CD14-positive monocyte (primary cell): ENCODE results near the gene BMS1. TPM values are rescaled to one million over a fixed set of nuclear protein-coding genes. Genes with fewer than 3 reads are reported as not detected.

Experiments used
- DNase-seq, 3 donors: peaks; one replicate each; pipeline ENCODE4 v3.0.0-alpha.2; 2011 to 2022
- H2AFZ ChIP-seq: 2 replicates; pipeline ENCODE4 v1.6.0; 2012; ENCODE audit warnings: mild to moderate bottlenecking, low read depth, low read length, inconsistent platforms; ENCODE audit not compliant: insufficient read depth, poor library complexity, severe bottlenecking
- H3K27ac ChIP-seq, 2 donors: 1 replicate in 1 of 2; 2 replicates in 1 of 2; pipeline ENCODE4 v1.5.1; 2012 to 2013; ENCODE audit warnings: low read length in 2 of 2, control low read depth in 1 of 2, inconsistent platforms in 1 of 2, low read depth in 1 of 2, mild to moderate bottlenecking in 1 of 2
- H3K27me3 ChIP-seq, 2 donors: one replicate each; pipeline versions ENCODE4 v1.6.0 to v1.6.1; 2011 to 2013; ENCODE audit warnings: low read length in 2 of 2; ENCODE audit not compliant: control insufficient read depth in 2 of 2, insufficient read depth in 2 of 2
- H3K36me3 ChIP-seq, 2 donors: replicated peaks in 1 of 2; 1 replicate in 1 of 2; 2 replicates in 1 of 2; pipeline versions ENCODE4 v1.5.1 to v1.6.1; 2012 to 2013; ENCODE audit warnings: low read length in 2 of 2, control low read depth in 1 of 2, inconsistent platforms in 1 of 2, mild to moderate bottlenecking in 1 of 2; ENCODE audit not compliant: insufficient read depth in 2 of 2, control insufficient read depth in 1 of 2
- H3K4me1 ChIP-seq, 2 donors: 1 replicate in 1 of 2; 2 replicates in 1 of 2; pipeline versions ENCODE4 v1.5.1 to v1.6.1; 2012 to 2013; ENCODE audit warnings: low read length in 2 of 2, control low read depth in 1 of 2, inconsistent platforms in 1 of 2, mild to moderate bottlenecking in 1 of 2, moderate library complexity in 1 of 2; ENCODE audit not compliant: insufficient read depth in 2 of 2, control insufficient read depth in 1 of 2
- H3K4me2 ChIP-seq: replicated peaks from 2 replicates; pipeline ENCODE3; 2012; ENCODE audit warnings: low read length, moderate library complexity, mild to moderate bottlenecking; ENCODE audit not compliant: poor library complexity, severe bottlenecking; ENCODE audit errors: extremely low read depth
- H3K4me3 ChIP-seq, 3 experiments: fragments of 200-600 bp in 1 of 3; sonication (generic) in 1 of 3; replicated peaks in 1 of 3; 1 replicate in 2 of 3; 2 replicates in 1 of 3; pipeline ENCODE4 v1.5.1; 2011 to 2013; ENCODE audit warnings: low read length in 3 of 3, mild to moderate bottlenecking in 3 of 3, control low read depth in 2 of 3, low read depth in 2 of 3, inconsistent platforms in 1 of 3, moderate library complexity in 1 of 3
- H3K79me2 ChIP-seq: 2 replicates; pipeline ENCODE4 v1.6.0; 2012; ENCODE audit warnings: mild to moderate bottlenecking, control low read depth, inconsistent platforms, low read length, moderate library complexity; ENCODE audit not compliant: insufficient read depth
- H3K9ac ChIP-seq: 2 replicates; pipeline ENCODE4 v1.6.0; 2017; ENCODE audit warnings: low read length, mild to moderate bottlenecking; ENCODE audit not compliant: insufficient read depth, poor library complexity, severe bottlenecking
- H3K9me3 ChIP-seq, 2 donors: replicated peaks in 1 of 2; 1 replicate in 1 of 2; 2 replicates in 1 of 2; pipeline versions ENCODE4 v1.5.1 to v1.6.1; 2012 to 2013; ENCODE audit warnings: low read length in 2 of 2, control low read depth in 1 of 2; ENCODE audit not compliant: control insufficient read depth in 1 of 2, insufficient read depth in 1 of 2
- H4K20me1 ChIP-seq: 2 replicates; pipeline ENCODE4 v1.6.0; 2012; ENCODE audit warnings: mild to moderate bottlenecking, low read length, control low read depth, moderate library complexity; ENCODE audit not compliant: insufficient read depth
- H3K27ac Mint-ChIP-seq, 7 donors: one replicate each; pipeline ENCODE4 v1.8.0; 2020; ENCODE audit warnings: mild to moderate bottlenecking in 7 of 7, mixed read lengths in 7 of 7, moderate library complexity in 6 of 7, inconsistent platforms in 2 of 7
- H3K27me3 Mint-ChIP-seq, 3 donors: one replicate each; pipeline ENCODE4 v1.8.0; 2021 to 2022; ENCODE audit warnings: low read depth in 3 of 3, mild to moderate bottlenecking in 3 of 3, mixed read lengths in 3 of 3, moderate library complexity in 3 of 3, inconsistent platforms in 1 of 3
- H3K36me3 Mint-ChIP-seq, 2 donors: one replicate each; pipeline ENCODE4 v1.8.0; 2020; ENCODE audit warnings: mixed read lengths in 2 of 2, inconsistent platforms in 1 of 2, mild to moderate bottlenecking in 1 of 2
- H3K4me1 Mint-ChIP-seq: one replicate; pipeline ENCODE4 v1.8.0; 2020; ENCODE audit warnings: mild to moderate bottlenecking, mixed read lengths
- H3K4me3 Mint-ChIP-seq, 2 donors: one replicate each; pipeline ENCODE4 v1.8.0; 2020; ENCODE audit warnings: mild to moderate bottlenecking in 2 of 2, mixed read lengths in 2 of 2, moderate library complexity in 1 of 2
- H3K9me3 Mint-ChIP-seq, 7 donors: one replicate each; pipeline ENCODE4 v1.8.0; 2020 to 2022; ENCODE audit warnings: mixed read lengths in 7 of 7, mild to moderate bottlenecking in 6 of 7, moderate library complexity in 6 of 7, inconsistent platforms in 2 of 7
- WGBS: methylation state at CpG from one replicate; pipeline ENCODE4 v1.1.5; 2013; ENCODE audit warnings: missing lambda C conversion rate; ENCODE audit not compliant: insufficient coverage; 5-methylcytosine and 5-hydroxymethylcytosine counted together
- intact Hi-C, 2 donors: fragments of 100-400 bp; cut with micrococcal nuclease; formaldehyde crosslinking; loops; one replicate each; pipeline versions ENCODE4 v1.15.0 to v1.15.1; 2023
- polyA plus RNA-seq, 3 donors: library from polyadenylated mRNA; depleted of rRNA in 1 of 3; unstranded in 2 of 3; stranded (reverse) in 1 of 3; fragments of 300-500 nt in 2 of 3; fragments of >200 nt in 1 of 3; fragmentation: Illumina TruSeq in 2 of 3; gene quantifications; 1 replicate in 2 of 3; 2 replicates in 1 of 3; pipeline ENCODE4 v1.2.3, GENCODE V29; 2012 to 2021
- TF ChIP-seq, protein P1 (sequence below): fragments of 200-600 bp; IDR thresholded peaks from one replicate; pipeline ENCODE4 v1.8.0; 2022; ENCODE audit warnings: antibody characterized with exemption, mild to moderate bottlenecking

BMS1 gene
- polyA plus RNA-seq, 3 donors: 2.4 to 4.6 (median 2.9) TPM

DNA sequence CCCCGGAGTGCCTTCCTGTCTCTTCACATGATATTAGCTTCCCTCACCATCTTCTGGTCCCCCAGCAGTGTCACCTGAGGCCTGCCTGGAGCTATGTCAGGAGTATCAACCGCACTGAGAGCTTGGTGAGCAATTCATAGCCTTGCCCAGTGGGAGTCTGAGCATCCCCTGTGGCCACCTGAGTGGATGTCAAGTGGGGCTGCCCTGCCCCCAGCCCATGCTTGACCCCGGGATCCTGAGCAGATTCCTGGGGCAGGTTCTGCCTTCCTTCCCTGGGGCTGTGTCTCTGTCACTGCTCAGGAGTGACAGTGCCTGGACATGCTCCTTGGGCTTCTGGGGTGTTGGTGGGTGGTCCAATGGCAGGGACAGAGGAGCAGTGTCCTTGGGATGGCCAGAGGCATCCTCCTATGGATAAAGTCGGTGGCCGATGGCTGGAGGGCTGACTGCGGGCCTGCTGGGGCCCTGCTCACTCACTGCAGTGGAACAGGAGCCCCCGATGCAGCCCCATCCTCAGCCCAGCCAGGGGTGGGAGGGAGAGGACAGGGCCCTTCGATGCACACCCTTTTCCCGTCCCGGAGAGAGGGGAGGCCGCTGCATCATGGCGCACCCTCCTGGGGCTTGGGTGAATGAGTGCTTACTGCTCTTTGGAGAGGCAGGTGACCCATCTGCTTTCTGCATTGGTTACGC lies 95.7 kb downstream of the BMS1 start:
- peaks cover 14 to 24% (median 22%) of the 10 kb centered on the region in 7 donors for H3K9me3 Mint-ChIP-seq
- Histone ChIP-seq H3K9me3 (peaks cover 13 to 19% of the 10 kb centered on the region in 2 donors), H3K4me1 (no peaks in the 10 kb centered on the region), H2AFZ (no peak overlapping the region), H3K79me2 (no peaks in the 10 kb centered on the region), H4K20me1 (no peaks in the 10 kb centered on the region), H3K27me3 (no peaks in the 10 kb centered on the region), H3K36me3 (no peaks in the 10 kb centered on the region), H3K4me2 (no peak overlapping the region), H3K9ac (no peak overlapping the region), H3K27ac (no peak overlapping the region), H3K4me3 (no peak overlapping the region)
- 96% methylated on average over 12 of the region's 13 CpGs for WGBS
- H3K4me3 Mint-ChIP-seq: no peak overlapping the region
- no peak overlapping the region for H3K27ac Mint-ChIP-seq
- TF ChIP-seq, protein P1, sequence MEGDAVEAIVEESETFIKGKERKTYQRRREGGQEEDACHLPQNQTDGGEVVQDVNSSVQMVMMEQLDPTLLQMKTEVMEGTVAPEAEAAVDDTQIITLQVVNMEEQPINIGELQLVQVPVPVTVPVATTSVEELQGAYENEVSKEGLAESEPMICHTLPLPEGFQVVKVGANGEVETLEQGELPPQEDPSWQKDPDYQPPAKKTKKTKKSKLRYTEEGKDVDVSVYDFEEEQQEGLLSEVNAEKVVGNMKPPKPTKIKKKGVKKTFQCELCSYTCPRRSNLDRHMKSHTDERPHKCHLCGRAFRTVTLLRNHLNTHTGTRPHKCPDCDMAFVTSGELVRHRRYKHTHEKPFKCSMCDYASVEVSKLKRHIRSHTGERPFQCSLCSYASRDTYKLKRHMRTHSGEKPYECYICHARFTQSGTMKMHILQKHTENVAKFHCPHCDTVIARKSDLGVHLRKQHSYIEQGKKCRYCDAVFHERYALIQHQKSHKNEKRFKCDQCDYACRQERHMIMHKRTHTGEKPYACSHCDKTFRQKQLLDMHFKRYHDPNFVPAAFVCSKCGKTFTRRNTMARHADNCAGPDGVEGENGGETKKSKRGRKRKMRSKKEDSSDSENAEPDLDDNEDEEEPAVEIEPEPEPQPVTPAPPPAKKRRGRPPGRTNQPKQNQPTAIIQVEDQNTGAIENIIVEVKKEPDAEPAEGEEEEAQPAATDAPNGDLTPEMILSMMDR: no peak
- peaks cover 4 to 10% (median 7%) of the 10 kb centered on the region in 3 donors for H3K27me3 Mint-ChIP-seq
- no peak for DNase-seq
- intact Hi-C loops: no loop called here
- H3K4me1 Mint-ChIP-seq: no peaks in the 10 kb centered on the region
- H3K36me3 Mint-ChIP-seq: peaks cover 0 to 2% of the 10 kb centered on the region in 2 donors

DNA sequence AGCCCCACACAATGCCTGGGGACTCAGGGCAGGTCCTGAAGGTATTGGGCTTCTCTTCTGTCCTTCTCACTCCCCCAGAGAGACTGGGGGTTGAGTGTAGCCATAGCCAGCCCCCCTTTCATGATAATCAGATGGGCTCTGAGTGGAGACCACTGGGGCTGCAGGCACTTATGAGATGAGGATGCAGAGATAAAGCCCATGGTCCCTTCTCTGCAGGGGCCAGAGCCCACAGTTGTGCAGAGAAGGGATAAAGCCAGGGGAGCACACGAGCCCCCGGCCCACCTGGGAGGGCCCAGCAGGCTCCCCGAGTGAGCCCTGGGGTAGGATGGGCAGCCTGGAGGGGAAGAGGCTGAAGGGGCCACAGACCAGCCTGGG lies 96.2 kb downstream of the BMS1 start:
- Histone ChIP-seq H3K4me2 (no peak overlapping the region), H3K4me3 (no peak overlapping the region), H4K20me1 (no peaks in the 10 kb centered on the region), H3K9ac (no peak overlapping the region), H3K9me3 (peaks cover 16 to 19% of the 10 kb centered on the region in 2 donors), H3K4me1 (no peaks in the 10 kb centered on the region), H3K36me3 (no peaks in the 10 kb centered on the region), H2AFZ (no peak overlapping the region), H3K27me3 (no peaks in the 10 kb centered on the region), H3K27ac (no peak overlapping the region), H3K79me2 (no peaks in the 10 kb centered on the region)
- DNase-seq: no peak
- peaks cover 4 to 10% (median 7%) of the 10 kb centered on the region in 3 donors for H3K27me3 Mint-ChIP-seq
- no peak overlapping the region for H3K4me3 Mint-ChIP-seq
- intact Hi-C loops: no loop called here
- H3K36me3 Mint-ChIP-seq: peaks cover 0 to 2% of the 10 kb centered on the region in 2 donors
- H3K27ac Mint-ChIP-seq: no peak overlapping the region
- peaks cover 17 to 28% (median 24%) of the 10 kb centered on the region in 7 donors for H3K9me3 Mint-ChIP-seq
- TF ChIP-seq, protein P1: no peak
- 94% methylated on average over 3 of the region's 3 CpGs for WGBS
- H3K4me1 Mint-ChIP-seq: no peaks in the 10 kb centered on the region
